Ecto neural progenitor cell (in vitro differentiated cells): ENCODE data around the gene LTBP3.

Experiments
- DNase-seq: peaks from one replicate; pipeline ENCODE4 v3.0.0-alpha.2; 2018; ENCODE audit warnings: low spot score

Gene LTBP3

DNA sequence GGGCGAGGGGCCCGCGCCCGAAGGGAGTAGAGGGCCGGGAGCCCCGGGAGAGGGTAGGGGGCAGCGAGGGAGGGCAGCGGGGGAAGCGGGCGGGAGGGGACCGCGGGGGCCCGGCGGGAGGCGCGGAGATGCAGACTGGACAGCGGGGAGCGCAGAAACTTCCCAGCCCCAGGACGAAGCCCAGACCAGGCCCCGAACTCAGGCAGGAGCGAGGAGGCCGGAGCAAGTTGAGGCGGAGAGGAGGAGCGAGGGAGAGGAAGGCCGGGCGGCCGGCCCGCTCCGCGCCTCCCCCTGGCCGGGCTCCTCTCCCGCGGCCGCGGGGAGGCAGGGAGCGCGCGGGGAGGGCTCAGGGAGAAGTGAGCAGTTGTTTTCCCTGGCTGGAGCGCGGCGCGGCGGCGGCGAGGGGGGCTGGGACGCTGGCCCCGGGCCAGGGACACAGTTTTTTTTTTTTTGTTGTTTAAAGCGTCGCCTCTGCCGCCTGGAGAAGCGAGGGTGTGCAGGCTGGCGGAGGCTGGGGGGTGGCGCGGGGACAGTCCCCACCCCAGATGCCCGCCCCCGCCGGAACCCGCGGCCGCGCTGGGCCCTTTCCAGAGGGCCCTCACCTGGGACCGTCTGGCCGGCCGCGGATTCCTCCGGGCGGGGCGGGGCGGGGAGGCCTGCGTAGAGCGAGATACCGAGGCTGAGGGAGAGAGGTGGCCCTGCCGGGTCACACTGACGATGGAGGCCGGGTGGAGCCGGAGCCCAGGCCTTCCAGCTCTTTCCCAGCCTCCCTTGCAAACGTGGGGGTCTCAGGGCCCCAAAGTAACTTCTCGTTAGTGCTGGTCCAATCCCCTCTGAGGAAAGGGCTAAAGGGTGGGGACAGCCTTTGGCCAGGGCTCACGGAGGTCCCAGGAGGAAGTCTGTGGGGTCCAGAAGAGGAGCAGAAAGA, at the start of gene LTBP3:
Gene LTBP3, minus strand, starts transcription at position 358 of the 928 bp plus-strand sequence. CDS start 400 bp downstream, outside the sequence.
- DNase-seq = peak; percentile 74

DNA sequence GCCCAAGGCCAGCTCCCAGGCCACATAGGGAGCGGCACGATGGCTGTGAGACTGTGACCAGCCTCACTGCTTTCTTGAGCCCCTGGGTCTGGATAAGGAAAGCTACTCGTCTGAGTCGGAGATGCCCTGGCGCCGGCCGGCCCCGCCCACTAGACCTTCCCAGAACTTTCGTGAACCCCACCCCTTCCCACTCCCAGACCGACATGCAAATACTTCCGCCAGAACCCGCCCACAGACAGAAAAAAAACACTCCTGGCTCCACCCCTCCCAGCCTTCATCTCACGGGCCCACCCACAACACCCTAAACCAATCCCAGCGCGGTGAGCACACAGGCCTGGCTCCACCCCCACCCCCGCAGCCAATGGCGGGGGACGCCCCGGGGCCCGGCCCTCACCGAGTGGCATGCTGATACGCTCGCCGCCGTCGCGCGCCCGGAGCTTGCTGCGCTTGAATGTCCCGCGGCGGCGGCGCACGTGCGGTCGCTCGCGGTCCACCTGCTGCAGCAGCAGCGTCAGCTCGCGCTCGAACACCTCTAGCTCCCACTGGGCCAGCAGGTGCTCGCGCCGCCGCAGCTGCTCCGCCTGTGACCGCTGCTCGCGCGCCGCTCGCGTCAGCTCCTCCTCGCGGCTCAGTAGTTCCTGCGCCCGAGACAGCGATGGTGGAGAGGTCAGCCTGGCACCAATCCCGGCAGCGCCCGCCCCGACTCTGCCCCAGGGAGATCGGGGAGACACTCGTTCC, 48.9 kb upstream of the LTBP3 start:
- DNase-seq = peak; percentile 99

DNA sequence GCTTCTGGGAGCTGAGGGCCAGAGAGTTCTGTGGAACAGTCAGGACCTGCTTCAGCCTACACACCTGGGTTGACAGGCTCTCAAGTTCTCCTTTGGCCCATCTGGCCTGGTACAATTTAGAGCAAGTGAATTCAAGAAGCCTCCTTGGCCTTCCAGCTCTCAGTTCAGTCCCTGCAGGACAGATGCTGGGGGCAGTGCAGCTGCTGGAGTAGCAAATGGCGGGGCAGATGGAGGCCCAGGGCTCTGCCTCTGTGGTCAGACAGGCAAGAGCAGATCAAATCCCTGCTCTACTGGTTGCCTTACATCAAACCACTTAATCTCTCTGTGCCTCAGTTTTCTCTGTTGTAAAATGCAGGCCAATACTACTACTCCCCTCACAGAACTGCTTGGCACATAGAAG, 46.1 kb upstream of the LTBP3 start:
- DNase-seq = no peak

DNA sequence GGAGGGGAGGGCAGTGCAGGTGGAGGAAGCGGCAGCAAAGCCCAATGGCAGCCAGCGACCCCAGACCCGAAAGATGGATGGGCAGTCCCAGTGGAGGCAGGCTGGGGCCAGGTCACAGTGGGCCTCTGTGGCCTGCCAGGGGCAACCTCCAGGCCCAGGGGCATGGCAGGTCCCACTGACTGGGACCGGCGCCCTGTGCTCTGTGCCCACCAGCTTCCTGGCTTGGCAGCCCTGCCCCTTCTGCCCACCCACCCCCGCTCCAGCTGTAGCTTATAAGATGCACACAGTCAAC, 41.7 kb upstream of the LTBP3 start:
- DNase-seq = no peak

- no peak for DNase-seq
These were observed 41.2 kb upstream of the LTBP3 start for GRCh38 chr11:65599216-65599954.

DNA sequence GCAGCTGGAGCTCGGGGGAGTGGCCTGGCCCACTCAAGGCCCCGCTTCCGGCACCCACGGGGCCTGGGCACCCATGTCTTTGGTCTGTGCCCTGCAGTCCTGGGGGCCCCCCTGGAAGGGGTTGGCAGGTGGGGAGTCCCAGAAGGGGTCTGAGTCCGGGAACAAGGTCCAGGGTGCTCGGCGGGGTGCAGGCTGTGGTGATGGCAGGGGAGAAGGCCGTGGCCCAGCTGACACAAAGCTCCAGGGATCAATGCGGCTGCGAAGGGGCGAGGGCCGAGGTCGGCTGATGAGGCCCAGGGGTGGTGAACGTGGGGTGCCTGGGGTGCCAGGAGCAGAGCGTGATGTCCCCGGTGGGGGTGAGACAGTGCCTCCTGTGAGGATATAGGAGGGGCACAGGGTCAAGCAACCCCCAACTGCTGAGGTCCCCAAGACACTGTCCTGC, 40.1 kb upstream of the LTBP3 start:
- no peak for DNase-seq

GRCh38 chr11:65596520-65596919, 38.4 kb upstream of the LTBP3 start:
- no peak for DNase-seq

GRCh38 chr11:65595543-65596281, 37.6 kb upstream of the LTBP3 start, which contains the start of gene KCNK7:
Gene KCNK7, minus strand, starts transcription at chr11:65595800. Its CDS starts 28 bp downstream, at chr11:65595772.
- DNase-seq = no peak

DNA sequence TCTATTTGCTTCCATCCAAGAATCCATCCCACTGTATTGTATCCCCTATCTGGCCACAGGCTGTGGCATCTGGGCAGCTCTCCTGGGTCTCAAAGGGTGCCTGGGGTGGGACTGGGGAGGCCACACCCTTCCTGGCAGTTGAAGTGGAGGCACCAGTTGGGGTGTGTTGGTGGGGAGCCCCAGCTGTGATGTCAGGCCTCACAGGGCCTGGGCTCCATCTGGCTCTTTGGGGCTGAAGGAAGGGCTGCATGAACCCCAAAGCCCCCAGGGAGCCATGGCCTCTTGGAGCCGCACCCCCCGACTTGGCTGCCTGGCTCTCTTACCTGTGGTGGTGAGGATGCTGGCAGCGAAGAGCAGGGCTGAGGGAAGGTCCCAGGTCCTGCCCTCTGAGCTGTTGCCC, 37.0 kb upstream of the LTBP3 start:
- no peak for DNase-seq

DNA sequence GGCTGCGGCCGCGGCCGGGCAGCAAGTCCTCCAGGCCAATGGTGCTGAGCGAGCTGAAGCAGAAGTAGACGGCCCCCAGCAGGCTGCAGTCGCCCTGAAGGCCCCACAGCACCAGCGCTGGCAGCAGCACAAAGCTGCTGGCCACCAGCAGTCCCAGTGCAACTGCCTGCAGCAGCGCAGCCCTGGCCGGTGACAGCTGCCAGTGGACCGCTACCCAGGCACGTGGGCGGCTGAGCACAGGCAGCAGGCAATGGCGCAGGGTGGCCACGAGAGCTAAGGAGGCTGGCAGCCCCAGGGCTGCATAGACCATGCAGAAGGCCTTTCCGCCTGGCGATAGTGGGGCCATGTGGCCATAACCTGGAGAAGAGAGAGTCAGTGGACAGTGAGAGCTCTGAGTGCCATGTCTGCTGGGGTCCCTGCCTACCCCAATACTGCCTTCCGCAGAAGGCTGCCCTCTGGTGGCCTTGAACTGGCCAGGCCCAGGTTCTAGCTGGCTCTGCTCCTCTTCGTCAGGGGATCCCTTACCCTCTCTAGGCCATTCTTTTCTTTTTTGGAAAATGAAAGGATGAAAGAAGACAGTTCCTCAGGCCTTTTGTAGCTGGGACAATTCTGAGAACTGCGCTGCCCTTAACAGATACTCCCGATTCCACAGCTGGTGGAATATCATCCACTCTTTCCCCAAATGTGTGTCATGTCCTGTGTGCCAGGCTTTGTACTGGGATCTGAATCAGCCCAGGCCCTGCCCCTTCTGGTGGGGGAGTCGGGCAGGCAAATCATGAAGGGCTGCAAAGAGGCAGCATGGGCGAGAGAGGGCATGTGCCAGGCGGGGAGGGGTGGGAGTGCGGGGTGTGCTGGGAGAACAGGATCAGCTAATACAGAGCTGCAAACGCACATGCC, 35.6 kb upstream of the LTBP3 start:
- DNase-seq = no peak

- DNase-seq = no peak
These were observed 34.8 kb upstream of the LTBP3 start for GRCh38 chr11:65592858-65593517.

- DNase-seq = peak; percentile 81
These were observed 34.0 kb upstream of the LTBP3 start for GRCh38 chr11:65591939-65592857.

DNA sequence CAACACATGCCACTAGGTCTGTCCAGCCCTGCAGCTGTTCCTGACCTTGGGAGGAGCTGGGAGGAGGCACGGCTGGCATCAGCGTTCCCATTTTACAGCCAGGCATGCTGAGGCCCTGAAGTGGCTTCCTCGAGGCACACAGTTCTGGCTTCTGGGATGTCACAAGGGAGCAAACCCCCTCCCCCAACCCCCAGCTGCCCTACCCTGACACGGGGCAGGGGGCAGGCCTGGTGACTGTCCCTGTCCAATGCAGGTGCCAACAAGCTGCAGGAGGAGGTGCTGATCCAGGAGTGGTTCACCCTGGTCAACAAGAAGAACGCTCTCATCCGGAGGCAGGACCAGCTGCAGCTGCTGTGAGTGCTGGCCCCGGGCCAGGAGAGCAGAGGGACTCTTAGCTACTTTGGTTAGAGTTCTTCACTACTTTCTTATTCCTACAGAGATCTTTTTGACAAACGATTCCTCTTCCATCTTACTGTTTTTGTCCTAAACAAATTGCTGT, 32.1 kb upstream of the LTBP3 start:
- DNase-seq = no peak

GRCh38 chr11:65589444-65590239, 31.5 kb upstream of the LTBP3 start:
- DNase-seq = no peak

DNA sequence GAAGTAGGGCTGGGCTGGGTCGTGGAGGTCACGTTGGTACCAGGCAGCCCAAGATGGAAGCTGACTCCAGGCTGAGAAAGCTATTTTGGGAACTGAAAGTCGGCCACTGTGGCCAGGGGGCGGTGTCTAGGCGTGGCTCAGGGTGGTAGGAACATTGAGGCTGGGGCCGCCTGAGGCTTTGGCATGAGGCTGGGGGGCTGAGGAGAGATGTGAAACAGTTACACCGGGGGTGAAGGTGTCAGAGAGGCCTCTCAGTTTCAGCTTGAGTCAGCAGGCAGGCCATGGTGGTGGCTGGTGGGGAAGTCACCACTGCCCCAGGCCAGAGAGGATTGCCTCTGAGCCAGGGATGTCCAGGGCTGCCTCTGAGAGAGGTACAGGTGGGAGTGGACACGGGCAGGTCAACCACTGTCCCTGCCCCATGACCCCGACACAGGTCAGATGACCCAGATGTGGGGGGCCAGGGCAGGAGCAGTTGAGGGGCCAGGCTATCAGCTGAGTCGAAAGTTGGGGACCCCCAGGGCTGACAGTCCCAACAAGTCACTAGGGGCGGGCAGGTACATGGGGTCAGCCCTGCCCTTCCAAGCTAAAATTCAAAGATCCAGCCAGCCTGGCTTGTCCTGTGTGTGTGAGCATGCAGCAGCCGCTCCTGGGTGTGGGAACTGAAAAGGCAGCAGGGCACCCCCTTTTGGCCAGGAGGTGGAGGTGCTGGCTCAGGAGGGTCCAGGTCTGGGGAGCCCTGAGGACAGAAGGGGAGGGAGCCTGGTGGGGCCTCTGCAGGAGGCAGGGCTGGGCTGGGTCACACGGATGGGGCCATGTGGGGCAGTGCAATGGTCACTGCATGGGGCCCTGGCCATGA, 30.3 kb upstream of the LTBP3 start:
- no peak for DNase-seq

- peak; percentile 77 for DNase-seq
These were observed 28.5 kb upstream of the LTBP3 start for GRCh38 chr11:65586676-65587075.

DNA sequence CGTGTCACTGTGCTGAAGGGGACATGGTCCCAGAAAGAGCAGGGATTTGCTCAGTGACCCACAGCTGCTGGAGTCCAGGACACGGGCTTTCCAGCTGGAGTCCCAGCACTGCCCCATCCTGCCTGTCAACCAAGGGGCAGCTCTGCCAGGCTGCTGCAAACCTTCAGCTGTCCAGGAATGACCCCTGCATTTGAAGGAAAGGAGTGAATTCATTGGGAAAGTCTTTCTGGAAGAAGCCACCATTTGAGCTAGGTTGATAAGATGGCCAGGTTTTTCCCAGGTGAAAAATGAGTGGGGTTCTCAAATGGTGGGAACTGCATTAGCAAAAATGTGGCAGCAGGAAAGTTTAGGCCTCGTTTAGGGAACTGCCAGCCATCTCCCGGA, 28.1 kb upstream of the LTBP3 start:
- no peak for DNase-seq
